HCT116 (cell line): ENCODE measurements around the gene KCNN3. TPM values are rescaled to one million over a fixed set of nuclear protein-coding genes. Genes with fewer than 3 reads are reported as not detected.

Source experiments
- ATAC-seq: fragments of 200-7000 bp; cut with Tn5 transposase; 2 replicates; pipeline ENCODE4 v1.9.1; 2020; ENCODE audit warnings: mild to moderate bottlenecking, moderate library complexity
- BruUV-seq: library from RNA; stranded (reverse); fragments of 400-500 nt; replicated peaks from 2 replicates; lab custom pipeline; 2021; lab: Mats Ljungman, UMichigan
- CTCF ChIA-PET: fragments of 300-600 bp; sonication (Branson Sonifier 250); formaldehyde crosslinking; loops from one replicate; lab custom pipeline; 2021; ENCODE audit warnings: antibody characterized with exemption; lab: Charles Lee
- POLR2A ChIA-PET: fragments of 300-600, 350-600 bp; sonication (Branson Sonifier 250); formaldehyde crosslinking; loops from one replicate; lab custom pipeline; 2021; ENCODE audit warnings: antibody characterized with exemption; lab: Charles Lee
- RAD21 ChIA-PET, 2 experiments: fragments of 300-600 bp; sonication (Branson Sonifier 250); formaldehyde crosslinking; loops; one replicate each; lab custom pipeline; 2023; ENCODE audit warnings: low total read pairs in 2 of 2; ENCODE audit not compliant: uncharacterized antibody in 2 of 2, unreplicated experiment in 2 of 2, low non-redundant PET in 1 of 2; lab: Charles Lee
- DNase-seq: peaks from one replicate; pipeline ENCODE4 v3.0.0-alpha.2; 2010; ENCODE audit warnings: low read depth, low spot score
- H2AFZ ChIP-seq: fragments of 200-600 bp; shearing (Covaris generic), sonication (generic); 2 replicates; pipeline ENCODE4 v1.6.1; 2017; ENCODE audit warnings: low read depth, mixed run types, mixed read lengths, antibody characterized with exemption, low read length; ENCODE audit not compliant: poor library complexity, severe bottlenecking
- H3K27ac ChIP-seq: 2 replicates; pipeline ENCODE4 v1.5.1; 2012; ENCODE audit warnings: low read depth, low read length
- H3K27me3 ChIP-seq: fragments of 200-600 bp; sonication (generic); 2 replicates; pipeline ENCODE4 v1.6.1; 2016; ENCODE audit warnings: mixed run types, low read length, mixed read lengths; ENCODE audit not compliant: insufficient read depth
- H3K36me3 ChIP-seq, 2 experiments: fragments of 200-500 bp in 1 of 2; fragments of 200-600 bp in 1 of 2; sonication (Bioruptor generic) in 1 of 2; sonication (generic) in 1 of 2; 2 replicates each; pipeline versions ENCODE4 v1.5.1 to v1.6.1; 2014 to 2016; ENCODE audit warnings: low read length in 2 of 2, inconsistent platforms in 1 of 2, mixed read lengths in 1 of 2, mixed run types in 1 of 2; ENCODE audit not compliant: insufficient read depth in 2 of 2, control insufficient read depth in 1 of 2
- H3K4me1 ChIP-seq, 2 experiments: fragments of 200-600 bp in 1 of 2; sonication (generic) in 1 of 2; 2 replicates each; pipeline versions ENCODE4 v1.5.1 to v1.6.1; 2012 to 2017; ENCODE audit warnings: low read length in 2 of 2, inconsistent platforms in 1 of 2, mild to moderate bottlenecking in 1 of 2, mixed read lengths in 1 of 2, mixed run types in 1 of 2, moderate library complexity in 1 of 2; ENCODE audit not compliant: insufficient read depth in 2 of 2, control insufficient read depth in 1 of 2
- H3K4me2 ChIP-seq: fragments of 200-600 bp; sonication (generic); 2 replicates; pipeline ENCODE4 v1.6.1; 2017; ENCODE audit warnings: mixed run types, low read length, mixed read lengths
- H3K4me3 ChIP-seq, 2 experiments: fragments of 200-600 bp in 1 of 2; sonication (generic) in 1 of 2; replicated peaks in 1 of 2; 2 replicates each; pipeline ENCODE4 v1.5.1; 2011 to 2016; ENCODE audit warnings: low read length in 2 of 2, control low read depth in 1 of 2, low read depth in 1 of 2, mild to moderate bottlenecking in 1 of 2, mixed read lengths in 1 of 2, mixed run types in 1 of 2
- H3K79me2 ChIP-seq: fragments of 200-600 bp; sonication (generic); 2 replicates; pipeline ENCODE4 v1.6.1; 2017; ENCODE audit warnings: mild to moderate bottlenecking, mixed run types, low read length, moderate library complexity, mixed read lengths; ENCODE audit not compliant: insufficient read depth
- H3K9ac ChIP-seq: fragments of 200-600 bp; sonication (generic); 2 replicates; pipeline ENCODE4 v1.6.1; 2016; ENCODE audit warnings: low read length, mixed read lengths
- H3K9me2 ChIP-seq: fragments of 200-600 bp; sonication (generic), shearing (Covaris generic); 2 replicates; pipeline ENCODE4 v1.6.1; 2017; ENCODE audit warnings: mixed run types, mild to moderate bottlenecking, moderate library complexity; ENCODE audit not compliant: insufficient read depth
- H3K9me3 ChIP-seq, 2 experiments: fragments of 200-500 bp in 1 of 2; fragments of 200-600 bp in 1 of 2; sonication (Bioruptor generic) in 1 of 2; sonication (generic) in 1 of 2; 2 replicates each; pipeline ENCODE4 v1.6.1; 2014 to 2017; ENCODE audit warnings: low read length in 2 of 2, mixed read lengths in 2 of 2, inconsistent platforms in 1 of 2, low read depth in 1 of 2, mild to moderate bottlenecking in 1 of 2, mixed run types in 1 of 2, moderate library complexity in 1 of 2; ENCODE audit not compliant: control insufficient read depth in 1 of 2, insufficient read depth in 1 of 2
- H4K20me1 ChIP-seq: fragments of 200-600 bp; sonication (generic), shearing (Covaris generic); 2 replicates; pipeline ENCODE4 v1.6.1; 2017; ENCODE audit warnings: mixed run types, mild to moderate bottlenecking, moderate library complexity; ENCODE audit not compliant: insufficient read depth
- CEBPB ChIP-seq: IDR thresholded peaks from 2 replicates; pipeline ENCODE4 v1.6.1; 2012; ENCODE audit warnings: low read depth
- EGR1 ChIP-seq: IDR thresholded peaks from 2 replicates; pipeline ENCODE4 v1.6.1; 2012; ENCODE audit warnings: low read depth
- ELF1 ChIP-seq: IDR thresholded peaks from 2 replicates; pipeline ENCODE4 v1.6.1; 2012; ENCODE audit warnings: low read depth, borderline replicate concordance
- JUND ChIP-seq: IDR thresholded peaks from 2 replicates; pipeline ENCODE4 v1.6.1; 2012
- RAD21 ChIP-seq: IDR thresholded peaks from 2 replicates; pipeline ENCODE4 v1.6.1; 2012; ENCODE audit warnings: low read depth, mild to moderate bottlenecking
- SIN3A ChIP-seq: IDR thresholded peaks from 2 replicates; pipeline ENCODE4 v1.6.1; 2012; ENCODE audit warnings: low read depth
- SP1 ChIP-seq: IDR thresholded peaks from 2 replicates; pipeline ENCODE4 v1.6.1; 2012; ENCODE audit warnings: low read depth
- SRF ChIP-seq: IDR thresholded peaks from 2 replicates; pipeline ENCODE4 v1.6.1; 2012; ENCODE audit warnings: low read depth
- YY1 ChIP-seq: IDR thresholded peaks from 2 replicates; pipeline ENCODE4 v1.6.1; 2011; ENCODE audit warnings: low read length, low read depth, moderate library complexity, mild to moderate bottlenecking; ENCODE audit not compliant: insufficient replicate concordance; ENCODE audit errors: extremely low read depth
- ZFX ChIP-seq: fragments of 450-650 bp; IDR thresholded peaks from 2 replicates; pipeline ENCODE4 v1.6.1; 2017
- ZNF274 ChIP-seq: fragments of 200-500 bp; sonication (Bioruptor generic); IDR thresholded peaks from 2 replicates; pipeline ENCODE4 v1.6.1; 2014; ENCODE audit warnings: mild to moderate bottlenecking, low read depth, low read length, inconsistent platforms
- intact Hi-C: fragments of 100-400 bp; cut with micrococcal nuclease; formaldehyde crosslinking; loops from 2 replicates; pipeline ENCODE4 v1.10.0; 2022
- total RNA-seq: library from RNA; stranded (reverse); gene quantifications from one replicate; pipeline ENCODE4 v1.2.1, GENCODE V29; 2021; ENCODE audit not compliant: unreplicated experiment
- TF ChIP-seq, protein P1 (sequence below): IDR thresholded peaks from 2 replicates; pipeline ENCODE4 v1.6.1; 2011; ENCODE audit warnings: mild to moderate bottlenecking, low read length, moderate library complexity; ENCODE audit not compliant: insufficient replicate concordance; ENCODE audit errors: extremely low read depth
- TF ChIP-seq, protein P2 (sequence below): IDR thresholded peaks from 2 replicates; pipeline ENCODE4 v1.6.1; 2012
- TF ChIP-seq, protein P3 (sequence below), 3 experiments: fragments of 200-600 bp in 1 of 3; sonication (generic) in 1 of 3; IDR thresholded peaks in 2 of 3; conservative IDR thresholded peaks in 1 of 3; 2 replicates each; pipeline ENCODE4 v1.5.1; 2012 to 2017; ENCODE audit warnings: low read depth in 2 of 3, low read length in 2 of 3, antibody characterized with exemption in 1 of 3, borderline replicate concordance in 1 of 3, control low read depth in 1 of 3, mild to moderate bottlenecking in 1 of 3, mixed read lengths in 1 of 3, mixed run types in 1 of 3, moderate library complexity in 1 of 3; ENCODE audit not compliant: insufficient read depth in 1 of 3
- TF ChIP-seq, protein P4 (sequence below): IDR thresholded peaks from 2 replicates; pipeline ENCODE4 v1.6.1; 2012; ENCODE audit warnings: low read depth

Gene KCNN3
- total RNA-seq, 1 experiment from 2014 or later = 1.1 TPM

DNA sequence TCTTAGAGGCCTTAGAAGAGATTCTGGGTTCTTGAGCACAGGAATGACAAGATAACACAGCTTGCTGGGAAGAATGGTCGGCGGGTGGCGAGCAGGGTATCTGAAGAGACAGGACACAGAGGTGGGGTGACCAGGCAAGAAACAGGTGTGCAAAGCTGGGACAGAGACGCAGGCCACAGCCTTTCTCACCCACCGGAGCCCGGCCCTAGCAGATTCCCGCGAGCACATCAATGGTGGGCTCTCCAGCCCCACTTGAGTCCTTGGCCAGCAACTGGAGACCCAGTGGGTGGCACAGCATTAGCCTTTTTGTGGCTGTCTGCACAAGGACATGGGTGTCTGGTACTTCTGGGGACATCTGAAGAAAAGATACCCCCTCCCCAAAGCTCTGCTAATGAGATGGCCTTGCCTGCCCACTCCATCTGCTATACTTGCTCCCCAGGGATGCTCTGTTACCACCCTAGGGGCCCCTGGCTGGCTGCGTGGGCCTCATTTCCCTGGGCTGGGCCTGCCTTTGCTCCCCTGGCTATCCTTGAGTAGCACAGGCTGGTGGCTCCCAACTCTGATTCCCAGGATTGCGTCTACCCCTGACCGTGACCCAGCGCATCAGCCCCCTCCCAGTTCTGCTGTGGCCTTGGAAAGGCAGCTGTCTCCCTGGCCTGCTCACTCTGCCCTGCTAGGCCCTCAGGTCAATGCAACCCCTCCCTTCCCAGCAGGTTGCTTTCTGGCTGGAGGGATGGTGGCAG, 134.8 kb downstream of the KCNN3 start:
- Histone ChIP-seq H3K9me3 (no peaks in the 10 kb centered on the region), H3K9me2 (no peaks in the 10 kb centered on the region; the same call in 1 of the 2 replicates), H3K79me2 (no peaks in the 10 kb centered on the region), H2AFZ (no peak overlapping the region), H3K9ac (no peak overlapping the region), H3K36me3 (no peaks in the 10 kb centered on the region), H3K27ac (no peak overlapping the region), H3K4me1 (peaks cover 0 to 12% of the 10 kb centered on the region in 2 experiments; a peak in 2 of 4 replicates), H3K4me3 (no peak overlapping the region), H4K20me1 (no peaks in the 10 kb centered on the region), H3K4me2 (no peak overlapping the region), H3K27me3 (peaks cover 27% of the 10 kb centered on the region)
- ATAC-seq (no peak), DNase-seq (no peak)
- ChIA-PET RAD21 (no interaction called here), CTCF (interaction anchor here (1.6 kb wide), 1 partner anchor 13 kb away, joined by 3 read pairs; no protein-coding TSS in a partner anchor), POLR2A (interaction anchor here (1.0 kb wide), 1 partner anchor 9 kb away, joined by 3 read pairs; no protein-coding TSS in a partner anchor)
- intact Hi-C loops = no loop called here
- no TSS peak for BruUV-seq
- no peak for TF ChIP-seq CEBPB
- TF ChIP-seq SIN3A = no peak
- TF ChIP-seq, protein P1, sequence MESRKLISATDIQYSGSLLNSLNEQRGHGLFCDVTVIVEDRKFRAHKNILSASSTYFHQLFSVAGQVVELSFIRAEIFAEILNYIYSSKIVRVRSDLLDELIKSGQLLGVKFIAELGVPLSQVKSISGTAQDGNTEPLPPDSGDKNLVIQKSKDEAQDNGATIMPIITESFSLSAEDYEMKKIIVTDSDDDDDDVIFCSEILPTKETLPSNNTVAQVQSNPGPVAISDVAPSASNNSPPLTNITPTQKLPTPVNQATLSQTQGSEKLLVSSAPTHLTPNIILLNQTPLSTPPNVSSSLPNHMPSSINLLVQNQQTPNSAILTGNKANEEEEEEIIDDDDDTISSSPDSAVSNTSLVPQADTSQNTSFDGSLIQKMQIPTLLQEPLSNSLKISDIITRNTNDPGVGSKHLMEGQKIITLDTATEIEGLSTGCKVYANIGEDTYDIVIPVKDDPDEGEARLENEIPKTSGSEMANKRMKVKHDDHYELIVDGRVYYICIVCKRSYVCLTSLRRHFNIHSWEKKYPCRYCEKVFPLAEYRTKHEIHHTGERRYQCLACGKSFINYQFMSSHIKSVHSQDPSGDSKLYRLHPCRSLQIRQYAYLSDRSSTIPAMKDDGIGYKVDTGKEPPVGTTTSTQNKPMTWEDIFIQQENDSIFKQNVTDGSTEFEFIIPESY = no peak
- TF ChIP-seq ELF1 = no peak
- no peak for TF ChIP-seq ZNF274
- TF ChIP-seq YY1 = no peak
- no peak for TF ChIP-seq SP1
- TF ChIP-seq ZFX = no peak
- no peak for TF ChIP-seq SRF
- no peak for TF ChIP-seq RAD21
- TF ChIP-seq JUND = no peak
- TF ChIP-seq, protein P2, sequence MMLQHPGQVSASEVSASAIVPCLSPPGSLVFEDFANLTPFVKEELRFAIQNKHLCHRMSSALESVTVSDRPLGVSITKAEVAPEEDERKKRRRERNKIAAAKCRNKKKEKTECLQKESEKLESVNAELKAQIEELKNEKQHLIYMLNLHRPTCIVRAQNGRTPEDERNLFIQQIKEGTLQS = no peak
- no peak for TF ChIP-seq EGR1
- TF ChIP-seq, protein P3, sequence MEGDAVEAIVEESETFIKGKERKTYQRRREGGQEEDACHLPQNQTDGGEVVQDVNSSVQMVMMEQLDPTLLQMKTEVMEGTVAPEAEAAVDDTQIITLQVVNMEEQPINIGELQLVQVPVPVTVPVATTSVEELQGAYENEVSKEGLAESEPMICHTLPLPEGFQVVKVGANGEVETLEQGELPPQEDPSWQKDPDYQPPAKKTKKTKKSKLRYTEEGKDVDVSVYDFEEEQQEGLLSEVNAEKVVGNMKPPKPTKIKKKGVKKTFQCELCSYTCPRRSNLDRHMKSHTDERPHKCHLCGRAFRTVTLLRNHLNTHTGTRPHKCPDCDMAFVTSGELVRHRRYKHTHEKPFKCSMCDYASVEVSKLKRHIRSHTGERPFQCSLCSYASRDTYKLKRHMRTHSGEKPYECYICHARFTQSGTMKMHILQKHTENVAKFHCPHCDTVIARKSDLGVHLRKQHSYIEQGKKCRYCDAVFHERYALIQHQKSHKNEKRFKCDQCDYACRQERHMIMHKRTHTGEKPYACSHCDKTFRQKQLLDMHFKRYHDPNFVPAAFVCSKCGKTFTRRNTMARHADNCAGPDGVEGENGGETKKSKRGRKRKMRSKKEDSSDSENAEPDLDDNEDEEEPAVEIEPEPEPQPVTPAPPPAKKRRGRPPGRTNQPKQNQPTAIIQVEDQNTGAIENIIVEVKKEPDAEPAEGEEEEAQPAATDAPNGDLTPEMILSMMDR (IDR thresholded peaks at IDR 0.05 in 2 of 3, conservative IDR thresholded peaks at IDR 0.05 in 1 of 3; ENCODE audit: borderline replicate concordance in 1 of 3, insufficient read depth in 1 of 3, low read depth in 2 of 3, low read length in 2 of 3) = no peak
- TF ChIP-seq, protein P4, sequence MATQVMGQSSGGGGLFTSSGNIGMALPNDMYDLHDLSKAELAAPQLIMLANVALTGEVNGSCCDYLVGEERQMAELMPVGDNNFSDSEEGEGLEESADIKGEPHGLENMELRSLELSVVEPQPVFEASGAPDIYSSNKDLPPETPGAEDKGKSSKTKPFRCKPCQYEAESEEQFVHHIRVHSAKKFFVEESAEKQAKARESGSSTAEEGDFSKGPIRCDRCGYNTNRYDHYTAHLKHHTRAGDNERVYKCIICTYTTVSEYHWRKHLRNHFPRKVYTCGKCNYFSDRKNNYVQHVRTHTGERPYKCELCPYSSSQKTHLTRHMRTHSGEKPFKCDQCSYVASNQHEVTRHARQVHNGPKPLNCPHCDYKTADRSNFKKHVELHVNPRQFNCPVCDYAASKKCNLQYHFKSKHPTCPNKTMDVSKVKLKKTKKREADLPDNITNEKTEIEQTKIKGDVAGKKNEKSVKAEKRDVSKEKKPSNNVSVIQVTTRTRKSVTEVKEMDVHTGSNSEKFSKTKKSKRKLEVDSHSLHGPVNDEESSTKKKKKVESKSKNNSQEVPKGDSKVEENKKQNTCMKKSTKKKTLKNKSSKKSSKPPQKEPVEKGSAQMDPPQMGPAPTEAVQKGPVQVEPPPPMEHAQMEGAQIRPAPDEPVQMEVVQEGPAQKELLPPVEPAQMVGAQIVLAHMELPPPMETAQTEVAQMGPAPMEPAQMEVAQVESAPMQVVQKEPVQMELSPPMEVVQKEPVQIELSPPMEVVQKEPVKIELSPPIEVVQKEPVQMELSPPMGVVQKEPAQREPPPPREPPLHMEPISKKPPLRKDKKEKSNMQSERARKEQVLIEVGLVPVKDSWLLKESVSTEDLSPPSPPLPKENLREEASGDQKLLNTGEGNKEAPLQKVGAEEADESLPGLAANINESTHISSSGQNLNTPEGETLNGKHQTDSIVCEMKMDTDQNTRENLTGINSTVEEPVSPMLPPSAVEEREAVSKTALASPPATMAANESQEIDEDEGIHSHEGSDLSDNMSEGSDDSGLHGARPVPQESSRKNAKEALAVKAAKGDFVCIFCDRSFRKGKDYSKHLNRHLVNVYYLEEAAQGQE = no peak
